Muscle layer of duodenum (tissue), 2 donors: Measurements from ENCODE around the gene BCCIP.

Experiments used
- H3K27ac ChIP-seq: one replicate; pipeline ENCODE4 v1.7.0; 2013; ENCODE audit warnings: mild to moderate bottlenecking, low read length
- H3K27me3 ChIP-seq: one replicate; pipeline ENCODE4 v1.7.0; 2013; ENCODE audit warnings: low read depth, mild to moderate bottlenecking, control low read depth, low read length
- H3K36me3 ChIP-seq, 2 donors: one replicate each; pipeline ENCODE4 v1.7.0; 2013; ENCODE audit warnings: low read length in 2 of 2, control low read depth in 1 of 2, mild to moderate bottlenecking in 1 of 2; ENCODE audit not compliant: insufficient read depth in 2 of 2, control insufficient read depth in 1 of 2
- H3K4me1 ChIP-seq, 2 donors: one replicate each; pipeline ENCODE4 v1.7.0; 2013; ENCODE audit warnings: low read length in 2 of 2, mild to moderate bottlenecking in 2 of 2, control low read depth in 1 of 2, moderate library complexity in 1 of 2; ENCODE audit not compliant: insufficient read depth in 2 of 2, control insufficient read depth in 1 of 2
- H3K4me3 ChIP-seq, 2 donors: one replicate each; pipeline ENCODE4 v1.7.0; 2013; ENCODE audit warnings: low read length in 2 of 2, low read depth in 1 of 2, mild to moderate bottlenecking in 1 of 2
- H3K9me3 ChIP-seq, 2 donors: one replicate each; pipeline ENCODE4 v1.7.0; 2013; ENCODE audit warnings: low read length in 2 of 2, control low read depth in 1 of 2, mild to moderate bottlenecking in 1 of 2; ENCODE audit not compliant: control insufficient read depth in 1 of 2
- donor health status: healthy.

The BCCIP gene

GRCh38 chr10:125848371-125848770 lies 25.0 kb downstream of the BCCIP start:
- Histone ChIP-seq H3K27me3 (no peaks in the 10 kb centered on the region), H3K27ac (no peak overlapping the region), H3K4me1 (peaks cover 0 to 9% of the 10 kb centered on the region in 2 donors), H3K36me3 (peaks cover 30 to 46% of the 10 kb centered on the region in 2 donors), H3K9me3 (no peaks in the 10 kb centered on the region), H3K4me3 (no peak overlapping the region)

GRCh38 chr10:125848857-125849256 lies 25.5 kb downstream of the BCCIP start:
- Histone ChIP-seq H3K27ac (no peak overlapping the region), H3K4me1 (peaks cover 0 to 9% of the 10 kb centered on the region in 2 donors), H3K4me3 (no peak overlapping the region), H3K27me3 (no peaks in the 10 kb centered on the region), H3K9me3 (no peaks in the 10 kb centered on the region), H3K36me3 (peaks cover 32 to 46% of the 10 kb centered on the region in 2 donors)

- no peaks in the 10 kb centered on the region for H3K9me3 ChIP-seq
- no peak overlapping the region for H3K27ac ChIP-seq
- H3K4me3 ChIP-seq = no peak overlapping the region
- H3K27me3 ChIP-seq = no peaks in the 10 kb centered on the region
- H3K36me3 ChIP-seq = peaks cover 33 to 46% of the 10 kb centered on the region in 2 donors
- peaks cover 0 to 9% of the 10 kb centered on the region in 2 donors for H3K4me1 ChIP-seq
Observed at GRCh38 chr10:125849448-125849847, 26.1 kb downstream of the BCCIP start.

GRCh38 chr10:125850766-125851731 lies 27.7 kb downstream of the BCCIP start:
- Histone ChIP-seq H3K27me3 (no peaks in the 10 kb centered on the region), H3K36me3 (peaks cover 33 to 37% of the 10 kb centered on the region in 2 donors), H3K4me3 (no peak overlapping the region), H3K9me3 (no peaks in the 10 kb centered on the region), H3K27ac (no peak overlapping the region), H3K4me1 (no peaks in the 10 kb centered on the region)

- H3K27ac ChIP-seq = no peak overlapping the region
- no peaks in the 10 kb centered on the region for H3K27me3 ChIP-seq
- H3K36me3 ChIP-seq = peaks cover 33 to 44% of the 10 kb centered on the region in 2 donors
- H3K9me3 ChIP-seq = no peaks in the 10 kb centered on the region
- no peak overlapping the region for H3K4me3 ChIP-seq
- H3K4me1 ChIP-seq = no peaks in the 10 kb centered on the region
Observed at GRCh38 chr10:125852487-125852886, 29.1 kb downstream of the BCCIP start.

GRCh38 chr10:125857185-125857760 lies 33.9 kb downstream of the BCCIP start:
- Histone ChIP-seq H3K36me3 (peaks cover 31 to 34% of the 10 kb centered on the region in 2 donors), H3K27ac (no peak overlapping the region), H3K9me3 (no peaks in the 10 kb centered on the region), H3K4me1 (no peaks in the 10 kb centered on the region), H3K27me3 (no peaks in the 10 kb centered on the region), H3K4me3 (no peak overlapping the region)

GRCh38 chr10:125859128-125859817 lies 35.9 kb downstream of the BCCIP start:
- H3K27ac ChIP-seq = no peak overlapping the region
- H3K4me3 ChIP-seq = no peak overlapping the region
- H3K9me3 ChIP-seq = no peaks in the 10 kb centered on the region
- no peaks in the 10 kb centered on the region for H3K4me1 ChIP-seq
- H3K27me3 ChIP-seq = no peaks in the 10 kb centered on the region
- H3K36me3 ChIP-seq = peaks cover 21 to 30% of the 10 kb centered on the region in 2 donors

GRCh38 chr10:125865120-125865519 lies 41.8 kb downstream of the BCCIP start:
- H3K36me3 ChIP-seq = peaks cover 18 to 26% of the 10 kb centered on the region in 2 donors
- no peaks in the 10 kb centered on the region for H3K9me3 ChIP-seq
- no peak overlapping the region for H3K27ac ChIP-seq
- no peak overlapping the region for H3K4me3 ChIP-seq
- H3K4me1 ChIP-seq = no peaks in the 10 kb centered on the region
- no peaks in the 10 kb centered on the region for H3K27me3 ChIP-seq

GRCh38 chr10:125866421-125867029 lies 43.2 kb downstream of the BCCIP start:
- H3K36me3 ChIP-seq = peaks cover 18 to 26% of the 10 kb centered on the region in 2 donors
- no peak overlapping the region for H3K4me3 ChIP-seq
- H3K4me1 ChIP-seq = no peaks in the 10 kb centered on the region
- H3K9me3 ChIP-seq = no peaks in the 10 kb centered on the region
- H3K27me3 ChIP-seq = no peaks in the 10 kb centered on the region
- no peak overlapping the region for H3K27ac ChIP-seq

- H3K36me3 ChIP-seq = peaks cover 18 to 26% of the 10 kb centered on the region in 2 donors
- no peak overlapping the region for H3K4me3 ChIP-seq
- no peak overlapping the region for H3K27ac ChIP-seq
- no peaks in the 10 kb centered on the region for H3K9me3 ChIP-seq
- H3K27me3 ChIP-seq = no peaks in the 10 kb centered on the region
- peaks cover 0 to 2% of the 10 kb centered on the region in 2 donors for H3K4me1 ChIP-seq
Observed at GRCh38 chr10:125868372-125868975, 45.1 kb downstream of the BCCIP start.
